ENCODE measurements around the gene ZNF593.

DNA sequence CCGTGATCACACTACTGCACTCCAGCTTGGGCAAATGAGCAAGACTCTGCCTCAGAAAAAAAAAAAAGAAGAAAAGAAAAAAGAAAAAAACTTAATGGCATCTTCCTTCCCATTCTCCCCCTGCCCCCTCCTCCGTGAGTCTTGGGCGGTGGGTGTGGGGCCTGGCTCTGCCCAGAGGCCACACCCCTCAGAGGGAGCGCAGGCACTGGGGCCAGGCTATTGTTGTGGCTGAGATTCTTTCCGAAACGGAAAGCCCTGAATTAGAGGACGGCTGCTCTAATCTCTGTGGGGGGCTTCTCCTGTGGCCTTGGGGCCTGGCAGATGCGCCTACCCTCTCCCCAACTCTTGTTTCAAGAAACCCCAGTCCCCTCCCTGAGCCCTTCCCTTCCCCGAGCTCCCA, 15.0 kb upstream of the ZNF593 start:
- TF ChIP-seq, protein P1, sequence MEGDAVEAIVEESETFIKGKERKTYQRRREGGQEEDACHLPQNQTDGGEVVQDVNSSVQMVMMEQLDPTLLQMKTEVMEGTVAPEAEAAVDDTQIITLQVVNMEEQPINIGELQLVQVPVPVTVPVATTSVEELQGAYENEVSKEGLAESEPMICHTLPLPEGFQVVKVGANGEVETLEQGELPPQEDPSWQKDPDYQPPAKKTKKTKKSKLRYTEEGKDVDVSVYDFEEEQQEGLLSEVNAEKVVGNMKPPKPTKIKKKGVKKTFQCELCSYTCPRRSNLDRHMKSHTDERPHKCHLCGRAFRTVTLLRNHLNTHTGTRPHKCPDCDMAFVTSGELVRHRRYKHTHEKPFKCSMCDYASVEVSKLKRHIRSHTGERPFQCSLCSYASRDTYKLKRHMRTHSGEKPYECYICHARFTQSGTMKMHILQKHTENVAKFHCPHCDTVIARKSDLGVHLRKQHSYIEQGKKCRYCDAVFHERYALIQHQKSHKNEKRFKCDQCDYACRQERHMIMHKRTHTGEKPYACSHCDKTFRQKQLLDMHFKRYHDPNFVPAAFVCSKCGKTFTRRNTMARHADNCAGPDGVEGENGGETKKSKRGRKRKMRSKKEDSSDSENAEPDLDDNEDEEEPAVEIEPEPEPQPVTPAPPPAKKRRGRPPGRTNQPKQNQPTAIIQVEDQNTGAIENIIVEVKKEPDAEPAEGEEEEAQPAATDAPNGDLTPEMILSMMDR (conservative IDR thresholded peaks at IDR 0.05 in 1 of 2, IDR thresholded peaks at IDR 0.05 in 1 of 2; ENCODE audit: extremely low read depth in 1 of 2, insufficient read depth in 1 of 2, low read depth in 1 of 2, low read length in 2 of 2) = no peak
- TF ChIP-seq EZH2 (IDR thresholded peaks at IDR 0.05; ENCODE audit: borderline replicate concordance, low read length) = no peak
